H9 (cell line): ENCODE results near the gene CLSTN3. TPM values are rescaled to one million over a fixed set of nuclear protein-coding genes. Genes with fewer than 3 reads are reported as not detected.

Source experiments
- DNase-seq: peaks from one replicate; pipeline ENCODE4 v3.0.0-alpha.2; 2017
- H2AFZ ChIP-seq: one replicate; pipeline ENCODE4 v1.6.1; 2013; ENCODE audit warnings: mild to moderate bottlenecking, low read length, control low read depth, moderate library complexity
- H2AK5ac ChIP-seq: 2 replicates; pipeline ENCODE4 v1.6.1; 2013; ENCODE audit warnings: low read length, control low read depth, mixed read lengths; ENCODE audit not compliant: insufficient read length
- H2BK120ac ChIP-seq: one replicate; pipeline ENCODE4 v1.6.1; 2013; ENCODE audit warnings: low read depth, mild to moderate bottlenecking, low read length, control low read depth, inconsistent platforms; ENCODE audit not compliant: poor library complexity, severe bottlenecking
- H2BK12ac ChIP-seq: 2 replicates; pipeline ENCODE4 v1.6.1; 2013; ENCODE audit warnings: low read length, control low read depth, mixed read lengths, low read depth; ENCODE audit not compliant: insufficient read length
- H2BK15ac ChIP-seq: 2 replicates; pipeline ENCODE4 v1.6.1; 2013; ENCODE audit warnings: low read depth, low read length, control low read depth
- H2BK20ac ChIP-seq: one replicate; pipeline ENCODE4 v1.6.1; 2013; ENCODE audit warnings: low read depth, mild to moderate bottlenecking, low read length, control low read depth, inconsistent platforms; ENCODE audit not compliant: poor library complexity, severe bottlenecking
- H2BK5ac ChIP-seq: 2 replicates; pipeline ENCODE4 v1.6.1; 2013; ENCODE audit warnings: low read length, control low read depth, mixed read lengths; ENCODE audit not compliant: insufficient read length
- H3K14ac ChIP-seq: 2 replicates; pipeline ENCODE4 v1.6.1; 2013; ENCODE audit warnings: low read length, control low read depth; ENCODE audit not compliant: insufficient read depth
- H3K18ac ChIP-seq: 2 replicates; pipeline ENCODE4 v1.6.1; 2013; ENCODE audit warnings: low read depth, mild to moderate bottlenecking, mixed read lengths, low read length, control low read depth; ENCODE audit not compliant: insufficient read length
- H3K23ac ChIP-seq: 2 replicates; pipeline ENCODE4 v1.6.1; 2013; ENCODE audit warnings: low read length, control low read depth, mixed read lengths, low read depth; ENCODE audit not compliant: insufficient read length
- H3K23me2 ChIP-seq: 2 replicates; pipeline ENCODE4 v1.6.1; 2013; ENCODE audit warnings: low read depth, mild to moderate bottlenecking, mixed read lengths, low read length, control low read depth; ENCODE audit not compliant: insufficient read length, poor library complexity, severe bottlenecking
- H3K27ac ChIP-seq: 2 replicates; pipeline ENCODE4 v1.5.1; 2013; ENCODE audit warnings: low read length, control low read depth, mixed read lengths, low read depth; ENCODE audit not compliant: insufficient read length
- H3K27me3 ChIP-seq: 2 replicates; pipeline ENCODE4 v1.6.1; 2013; ENCODE audit warnings: low read length, control low read depth, inconsistent platforms; ENCODE audit not compliant: insufficient read depth
- H3K4ac ChIP-seq: 2 replicates; pipeline ENCODE4 v1.6.1; 2013; ENCODE audit warnings: low read depth, mild to moderate bottlenecking, control low read depth, inconsistent platforms, low read length, moderate library complexity
- H3K4me1 ChIP-seq: 2 replicates; pipeline ENCODE4 v1.6.1; 2013; ENCODE audit warnings: low read length, control low read depth, inconsistent platforms; ENCODE audit not compliant: insufficient read depth
- H3K4me2 ChIP-seq: 2 replicates; pipeline ENCODE4 v1.6.1; 2013; ENCODE audit warnings: low read length, control low read depth, mixed read lengths; ENCODE audit not compliant: insufficient read length, insufficient read depth
- H3K56ac ChIP-seq: 2 replicates; pipeline ENCODE4 v1.6.1; 2013; ENCODE audit warnings: low read depth, mild to moderate bottlenecking, mixed read lengths, low read length, control low read depth; ENCODE audit not compliant: insufficient read length
- H3K79me1 ChIP-seq: 2 replicates; pipeline ENCODE4 v1.6.1; 2013; ENCODE audit warnings: low read depth, mild to moderate bottlenecking, moderate library complexity, low read length, control low read depth, inconsistent platforms; ENCODE audit not compliant: insufficient read depth, poor library complexity, severe bottlenecking
- H3K79me2 ChIP-seq: 2 replicates; pipeline ENCODE4 v1.6.1; 2013; ENCODE audit warnings: low read length, control low read depth, inconsistent platforms; ENCODE audit not compliant: insufficient read depth
- H3K9ac ChIP-seq: 2 replicates; pipeline ENCODE4 v1.6.1; 2013; ENCODE audit warnings: low read length, control low read depth, mixed read lengths; ENCODE audit not compliant: insufficient read length; ENCODE audit errors: extremely low read depth
- H3K9me3 ChIP-seq: one replicate; pipeline ENCODE4 v1.6.1; 2013; ENCODE audit warnings: low read depth, low read length, inconsistent platforms; ENCODE audit not compliant: control insufficient read depth
- H3T11ph ChIP-seq: one replicate; pipeline ENCODE4 v1.6.1; 2013; ENCODE audit warnings: mild to moderate bottlenecking, low read length, control low read depth, inconsistent platforms
- H4K20me1 ChIP-seq: one replicate; pipeline ENCODE4 v1.6.1; 2013; ENCODE audit not compliant: control insufficient read depth, insufficient read length, insufficient read depth
- H4K5ac ChIP-seq: 2 replicates; pipeline ENCODE4 v1.6.1; 2013; ENCODE audit warnings: low read depth, mild to moderate bottlenecking, mixed read lengths, low read length, control low read depth; ENCODE audit not compliant: insufficient read length
- H4K8ac ChIP-seq: replicated peaks from 2 replicates; pipeline ENCODE4 v1.6.1; 2013; ENCODE audit warnings: low read length, control low read depth, mixed read lengths, low read depth; ENCODE audit not compliant: insufficient read length
- H4K91ac ChIP-seq: 2 replicates; pipeline ENCODE4 v1.6.1; 2013; ENCODE audit warnings: low read depth, mild to moderate bottlenecking, moderate library complexity, mixed read lengths, low read length, control low read depth; ENCODE audit not compliant: insufficient read length
- H3K27ac Mint-ChIP-seq, 3 experiments: 2 replicates in 2 of 3; 3 replicates in 1 of 3; pipeline ENCODE4 v1.8.0; 2020 to 2021; ENCODE audit warnings: mixed read lengths in 3 of 3, mild to moderate bottlenecking in 1 of 3, moderate library complexity in 1 of 3
- H3K27me3 Mint-ChIP-seq: 2 replicates; pipeline ENCODE4 v1.8.0; 2021; ENCODE audit warnings: low read depth, mild to moderate bottlenecking, moderate library complexity, mixed read lengths
- H3K36me3 Mint-ChIP-seq, 3 experiments: 2 replicates in 2 of 3; 3 replicates in 1 of 3; pipeline ENCODE4 v1.8.0; 2020 to 2021; ENCODE audit warnings: low read depth in 3 of 3, mixed read lengths in 3 of 3; ENCODE audit not compliant: insufficient read depth in 1 of 3
- H3K4me1 Mint-ChIP-seq, 2 experiments: 2 replicates each; pipeline ENCODE4 v1.8.0; 2020; ENCODE audit warnings: mixed read lengths in 2 of 2
- H3K4me3 Mint-ChIP-seq, 2 experiments: 2 replicates in 1 of 2; 3 replicates in 1 of 2; pipeline ENCODE4 v1.8.0; 2020 to 2021; ENCODE audit warnings: mild to moderate bottlenecking in 2 of 2, mixed read lengths in 2 of 2, moderate library complexity in 1 of 2
- H3K9me3 Mint-ChIP-seq, 2 experiments: 2 replicates in 1 of 2; 3 replicates in 1 of 2; pipeline ENCODE4 v1.8.0; 2020; ENCODE audit warnings: mild to moderate bottlenecking in 2 of 2, mixed read lengths in 2 of 2, moderate library complexity in 1 of 2
- WGBS: extraction: QIAGEN DNeasy Blood & Tissue Kit; methylation state at CpG from one replicate; pipeline ENCODE4 v1.1.7; 2013; ENCODE audit warnings: missing lambda C conversion rate, low lambda C conversion rate, mixed read lengths; ENCODE audit not compliant: insufficient read length; ENCODE audit errors: extremely low coverage; 5-methylcytosine and 5-hydroxymethylcytosine counted together
- total RNA-seq: library from RNA; stranded (reverse); gene quantifications from 2 replicates; pipeline ENCODE4 v1.2.1, GENCODE V29; 2021
- TF ChIP-seq, protein P1 (sequence below): fragments of 200-600 bp; sonication (generic); conservative IDR thresholded peaks from 3 replicates; pipeline ENCODE4 v1.8.0; 2021; ENCODE audit warnings: antibody characterized with exemption, mild to moderate bottlenecking

CLSTN3 gene
- total RNA-seq, 1 experiment from 2014 or later: 26.2 TPM

DNA sequence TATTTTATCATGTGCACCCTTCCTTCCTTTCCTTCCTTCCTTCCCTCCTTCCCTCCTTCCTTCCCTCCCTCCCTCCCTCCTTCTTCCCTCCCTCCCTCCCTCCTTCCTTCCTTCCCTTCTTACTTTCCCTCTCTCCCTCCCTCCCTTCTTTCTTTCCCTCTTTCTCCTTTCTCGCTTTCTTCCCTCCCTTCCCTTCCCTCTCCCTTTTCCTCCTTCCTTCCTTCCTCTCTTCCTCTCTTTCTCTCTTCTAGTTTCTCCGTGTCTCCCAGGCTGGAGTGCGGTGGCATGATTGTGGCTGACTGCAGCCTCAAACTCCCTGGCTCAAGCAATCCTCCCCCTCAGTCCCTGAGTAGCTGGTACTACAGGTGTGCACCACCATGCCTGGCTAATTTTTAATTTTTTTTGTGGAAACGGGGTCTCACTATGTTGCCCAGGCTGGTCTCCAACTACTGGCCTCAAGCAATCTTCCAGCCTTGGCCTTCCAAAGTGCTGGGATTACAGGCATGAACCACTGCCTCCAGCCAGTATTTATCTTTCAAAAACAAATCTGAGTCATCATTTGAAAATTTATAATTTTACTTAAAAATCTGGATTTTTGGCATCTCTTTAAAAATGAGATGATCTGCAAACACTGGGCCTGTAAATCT is 29.0 kb upstream of the CLSTN3 start:
- peaks cover 15 to 39% (median 25%) of the 10 kb centered on the region in 3 experiments for H3K36me3 Mint-ChIP-seq

More for the DNA sequence above, 29.0 kb upstream of the CLSTN3 start:
- no peak overlapping the region for H3K18ac ChIP-seq
- H3K56ac ChIP-seq: no peak overlapping the region
- no peak overlapping the region for H3K4ac ChIP-seq
- H2BK20ac ChIP-seq: no peak overlapping the region
- no peak overlapping the region for H2BK120ac ChIP-seq
- no peak overlapping the region for H3K4me2 ChIP-seq
- H2BK5ac ChIP-seq: no peak overlapping the region
- no peak overlapping the region for H3K9ac ChIP-seq
- no peak for DNase-seq
- H3K79me2 ChIP-seq: no peaks in the 10 kb centered on the region
- H3K23ac ChIP-seq: no peak overlapping the region
- H3K9me3 Mint-ChIP-seq: peaks cover under 1 to 7% of the 10 kb centered on the region in 2 experiments; a peak in 4 of 5 replicates
- H3K79me1 ChIP-seq: no peaks in the 10 kb centered on the region
- no peak overlapping the region for H4K8ac ChIP-seq
- no peak overlapping the region for H2BK12ac ChIP-seq
- H4K91ac ChIP-seq: no peak overlapping the region
- H4K20me1 ChIP-seq: no peaks in the 10 kb centered on the region
- H3K27me3 Mint-ChIP-seq: no peaks in the 10 kb centered on the region
- TF ChIP-seq, protein P1, sequence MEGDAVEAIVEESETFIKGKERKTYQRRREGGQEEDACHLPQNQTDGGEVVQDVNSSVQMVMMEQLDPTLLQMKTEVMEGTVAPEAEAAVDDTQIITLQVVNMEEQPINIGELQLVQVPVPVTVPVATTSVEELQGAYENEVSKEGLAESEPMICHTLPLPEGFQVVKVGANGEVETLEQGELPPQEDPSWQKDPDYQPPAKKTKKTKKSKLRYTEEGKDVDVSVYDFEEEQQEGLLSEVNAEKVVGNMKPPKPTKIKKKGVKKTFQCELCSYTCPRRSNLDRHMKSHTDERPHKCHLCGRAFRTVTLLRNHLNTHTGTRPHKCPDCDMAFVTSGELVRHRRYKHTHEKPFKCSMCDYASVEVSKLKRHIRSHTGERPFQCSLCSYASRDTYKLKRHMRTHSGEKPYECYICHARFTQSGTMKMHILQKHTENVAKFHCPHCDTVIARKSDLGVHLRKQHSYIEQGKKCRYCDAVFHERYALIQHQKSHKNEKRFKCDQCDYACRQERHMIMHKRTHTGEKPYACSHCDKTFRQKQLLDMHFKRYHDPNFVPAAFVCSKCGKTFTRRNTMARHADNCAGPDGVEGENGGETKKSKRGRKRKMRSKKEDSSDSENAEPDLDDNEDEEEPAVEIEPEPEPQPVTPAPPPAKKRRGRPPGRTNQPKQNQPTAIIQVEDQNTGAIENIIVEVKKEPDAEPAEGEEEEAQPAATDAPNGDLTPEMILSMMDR: no peak
- H3K23me2 ChIP-seq: no peaks in the 10 kb centered on the region
- H2AK5ac ChIP-seq: no peak overlapping the region
- WGBS: no CpG with 5 or more reads among the region's 4 CpGs
- no peaks in the 10 kb centered on the region for H3K27me3 ChIP-seq
- H3K4me3 Mint-ChIP-seq: no peak overlapping the region
- no peak overlapping the region for H3T11ph ChIP-seq
- no peaks in the 10 kb centered on the region for H3K9me3 ChIP-seq
- peaks cover 3 to 4% of the 10 kb centered on the region in 2 experiments for H3K4me1 Mint-ChIP-seq
- no peak overlapping the region for H4K5ac ChIP-seq
- no peak overlapping the region for H3K14ac ChIP-seq
- H2AFZ ChIP-seq: no peak overlapping the region
- H3K27ac ChIP-seq: no peak overlapping the region
- H3K27ac Mint-ChIP-seq: no peak overlapping the region
- H2BK15ac ChIP-seq: no peak overlapping the region
- no peaks in the 10 kb centered on the region for H3K4me1 ChIP-seq
